ENCODE results near the gene NOL4L.
A peak's percentile ranks its signal among the peaks of the same experiment; 100 is the strongest.

Gene NOL4L

GRCh38 chr20:32510601-32511357 is 74.4 kb downstream of the NOL4L start:
- Histone ChIP-seq H3K4me1 (ENCODE audit: insufficient read depth, low read length, severe bottlenecking) (peaks cover 47% of the 10 kb centered on the region), H3K9ac (ENCODE audit: low read length) (peak overlapping the region; percentile 9; the same call in 1 of the 2 replicates), H2AFZ (ENCODE audit: low read length) (no peak overlapping the region), H3K36me3 (ENCODE audit: insufficient read depth, low read length) (no peaks in the 10 kb centered on the region), H3K4me3 (ENCODE audit: low read depth, low read length, poor library complexity, severe bottlenecking) (peak overlapping the region; percentile 24), H4K20me1 (ENCODE audit: insufficient read depth, low read length) (no peaks in the 10 kb centered on the region), H3K4me2 (ENCODE audit: low read length) (peak overlapping the region; percentile 51), H3K9me3 (ENCODE audit: low read length) (no peaks in the 10 kb centered on the region), H3K9me2 (ENCODE audit: low read depth, low read length) (no peaks in the 10 kb centered on the region), H3K79me2 (ENCODE audit: insufficient read depth, low read length) (no peaks in the 10 kb centered on the region), H3K27ac (ENCODE audit: low read depth, low read length, poor library complexity, severe bottlenecking) (peak overlapping the region; percentile 86), H3K27me3 (ENCODE audit: insufficient read depth, low read length) (no peaks in the 10 kb centered on the region), H3F3A (ENCODE audit: insufficient read depth, low read length) (no peaks in the 10 kb centered on the region)
- TF ChIP-seq EZH2 (IDR thresholded peaks at IDR 0.05; ENCODE audit: borderline replicate concordance, low read length) (no peak), CTCF (IDR thresholded peaks at IDR 0.05; ENCODE audit: low read length) (no peak)

- Histone ChIP-seq H3K4me2 (ENCODE audit: low read length) (peak overlapping the region; percentile 51), H3K9me3 (ENCODE audit: low read length) (no peaks in the 10 kb centered on the region), H3K79me2 (ENCODE audit: insufficient read depth, low read length) (no peaks in the 10 kb centered on the region), H3K4me1 (ENCODE audit: insufficient read depth, low read length, severe bottlenecking) (peaks cover 47% of the 10 kb centered on the region), H3K36me3 (ENCODE audit: insufficient read depth, low read length) (no peaks in the 10 kb centered on the region), H2AFZ (ENCODE audit: low read length) (no peak overlapping the region), H3K9ac (ENCODE audit: low read length) (peak overlapping the region; percentile 9; the same call in 1 of the 2 replicates), H3K27ac (ENCODE audit: low read depth, low read length, poor library complexity, severe bottlenecking) (peak overlapping the region; percentile 86), H4K20me1 (ENCODE audit: insufficient read depth, low read length) (no peaks in the 10 kb centered on the region), H3F3A (ENCODE audit: insufficient read depth, low read length) (no peaks in the 10 kb centered on the region), H3K4me3 (ENCODE audit: low read depth, low read length, poor library complexity, severe bottlenecking) (peak overlapping the region; percentile 24), H3K27me3 (ENCODE audit: insufficient read depth, low read length) (no peaks in the 10 kb centered on the region), H3K9me2 (ENCODE audit: low read depth, low read length) (no peaks in the 10 kb centered on the region)
- TF ChIP-seq EZH2 (IDR thresholded peaks at IDR 0.05; ENCODE audit: borderline replicate concordance, low read length) (no peak), CTCF (IDR thresholded peaks at IDR 0.05; ENCODE audit: low read length) (no peak)
Observed at GRCh38 chr20:32510120-32510600, 75.0 kb downstream of the NOL4L start.

GRCh38 chr20:32509639-32510066 is 75.5 kb downstream of the NOL4L start:
- no peak for TF ChIP-seq EZH2 (IDR thresholded peaks at IDR 0.05; ENCODE audit: borderline replicate concordance, low read length)
- peak; percentile 69 for TF ChIP-seq CTCF (IDR thresholded peaks at IDR 0.05; ENCODE audit: low read length)
- Histone ChIP-seq H3K27ac (ENCODE audit: low read depth, low read length, poor library complexity, severe bottlenecking) (peak overlapping the region; percentile 86), H3K4me2 (ENCODE audit: low read length) (peak overlapping the region; percentile 51; the same call in 1 of the 2 replicates), H3K27me3 (ENCODE audit: insufficient read depth, low read length) (no peaks in the 10 kb centered on the region), H3K9ac (ENCODE audit: low read length) (peak overlapping the region; percentile 9; the same call in 1 of the 2 replicates), H3K9me2 (ENCODE audit: low read depth, low read length) (no peaks in the 10 kb centered on the region), H3K79me2 (ENCODE audit: insufficient read depth, low read length) (no peaks in the 10 kb centered on the region), H3K4me1 (ENCODE audit: insufficient read depth, low read length, severe bottlenecking) (peaks cover 47% of the 10 kb centered on the region), H2AFZ (ENCODE audit: low read length) (no peak overlapping the region), H3F3A (ENCODE audit: insufficient read depth, low read length) (no peaks in the 10 kb centered on the region), H3K4me3 (ENCODE audit: low read depth, low read length, poor library complexity, severe bottlenecking) (peak overlapping the region; percentile 24), H3K9me3 (ENCODE audit: low read length) (no peaks in the 10 kb centered on the region), H3K36me3 (ENCODE audit: insufficient read depth, low read length) (no peaks in the 10 kb centered on the region), H4K20me1 (ENCODE audit: insufficient read depth, low read length) (no peaks in the 10 kb centered on the region)
